Measurements from ENCODE around the gene VARS1.
A peak's percentile ranks its signal among the peaks of the same experiment; 100 is the strongest.
"Not testable (repeated sequence)": the region's sequence is repeated elsewhere in the genome, so short reads cannot be mapped to it uniquely, and the experiment has no call there.

The VARS1 gene

GRCh38 chr6:31811645-31812044, 16.1 kb upstream of the VARS1 start:
- Histone ChIP-seq H3K4me3 (ENCODE audit: low read length) (no peak overlapping the region), H3K36me3 (ENCODE audit: control insufficient read depth, insufficient read depth, low read length) (no peaks in the 10 kb centered on the region), H3K4me1 (ENCODE audit: control insufficient read depth, insufficient read depth, low read length) (no peaks in the 10 kb centered on the region), H3K27me3 (ENCODE audit: control insufficient read depth, insufficient read depth, low read length) (no peaks in the 10 kb centered on the region), H3K9me3 (ENCODE audit: control insufficient read depth, insufficient read depth, low read length) (no peaks in the 10 kb centered on the region), H3K27ac (ENCODE audit: low read length) (no peak overlapping the region)
- WGBS (ENCODE audit: insufficient coverage, insufficient read length) = no CpG with 5 or more reads among the region's 12 CpGs
- no peak for DNase-seq (ENCODE audit: low read depth, low spot score)

DNA sequence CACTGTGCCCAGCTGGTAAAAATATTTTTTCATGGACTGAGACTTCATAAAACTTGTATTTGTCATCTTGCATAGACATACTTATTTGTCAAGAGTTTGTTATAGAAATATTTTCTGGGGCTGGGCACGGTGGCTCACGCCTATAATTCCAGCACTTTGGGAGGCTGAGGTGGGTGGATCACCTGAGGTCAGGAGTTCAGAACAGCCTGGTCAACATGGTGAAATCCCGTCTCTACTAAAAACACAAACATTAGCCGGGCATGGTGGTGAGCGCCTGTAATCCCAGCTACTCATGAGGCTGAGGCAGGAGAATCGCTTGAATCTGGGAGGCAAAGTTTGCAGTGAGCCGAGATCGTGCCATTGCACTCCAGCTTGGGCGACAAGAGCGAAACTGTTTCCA, 13.0 kb upstream of the VARS1 start:
- H3K4me1 ChIP-seq (ENCODE audit: control insufficient read depth, insufficient read depth, low read length); H3K27me3 ChIP-seq (ENCODE audit: control insufficient read depth, insufficient read depth, low read length); DNase-seq (ENCODE audit: low read depth, low spot score); H3K4me3 ChIP-seq (ENCODE audit: low read length); H3K9me3 ChIP-seq (ENCODE audit: control insufficient read depth, insufficient read depth, low read length); H3K27ac ChIP-seq (ENCODE audit: low read length); H3K36me3 ChIP-seq (ENCODE audit: control insufficient read depth, insufficient read depth, low read length): not testable (repeated sequence)
- WGBS (ENCODE audit: insufficient coverage, insufficient read length) = no CpG with 5 or more reads among the region's 10 CpGs

- no peak for DNase-seq (ENCODE audit: low read depth, low spot score)
- no peaks in the 10 kb centered on the region for H3K27me3 ChIP-seq (ENCODE audit: control insufficient read depth, insufficient read depth, low read length)
- H3K4me3 ChIP-seq (ENCODE audit: low read length) = peak within 1 kb of the TSS; percentile 96
Observed at GRCh38 chr6:31806470-31807272, 11.1 kb upstream of the VARS1 start, which contains the start of gene LSM2. TSS of gene LSM2 (minus strand) at chr6:31806966. CDS start at chr6:31806757, 209 bp downstream.

DNA sequence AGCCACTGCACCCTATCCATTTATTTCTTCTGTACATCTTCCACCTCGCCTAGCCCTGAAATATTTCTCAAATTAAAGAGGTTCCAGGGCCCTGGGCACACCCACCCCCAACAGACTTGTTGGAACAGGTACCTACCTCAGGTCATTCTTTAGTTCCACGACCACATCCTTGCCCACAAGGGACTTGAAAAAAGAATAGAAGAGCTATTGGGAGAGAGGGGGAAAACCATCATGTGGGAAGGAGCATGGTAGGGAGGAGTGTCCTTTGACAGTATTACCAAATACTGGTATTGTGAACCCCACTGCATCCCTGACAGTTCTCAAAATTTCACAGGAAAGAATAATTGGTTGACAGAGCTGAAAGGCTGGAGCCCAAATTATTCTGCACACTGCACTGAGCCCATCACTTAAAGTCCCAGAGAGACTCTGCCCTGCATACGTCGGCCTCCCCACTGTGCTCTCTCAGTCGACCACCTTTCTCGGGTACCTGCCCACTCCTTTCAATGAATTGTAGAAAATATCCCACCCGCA, 10.5 kb upstream of the VARS1 start:
- DNase-seq (ENCODE audit: low read depth, low spot score) = no peak
- Histone ChIP-seq H3K36me3 (ENCODE audit: control insufficient read depth, insufficient read depth, low read length) (peaks cover 2% of the 10 kb centered on the region; the same call in 1 of the 2 replicates), H3K9me3 (ENCODE audit: control insufficient read depth, insufficient read depth, low read length) (no peaks in the 10 kb centered on the region), H3K27ac (ENCODE audit: low read length) (no peak overlapping the region), H3K27me3 (ENCODE audit: control insufficient read depth, insufficient read depth, low read length) (no peaks in the 10 kb centered on the region), H3K4me3 (ENCODE audit: low read length) (peak overlapping the region; percentile 96; the same call in 1 of the 2 replicates), H3K4me1 (ENCODE audit: control insufficient read depth, insufficient read depth, low read length) (no peaks in the 10 kb centered on the region)
- no CpG with 5 or more reads among the region's 7 CpGs for WGBS (ENCODE audit: insufficient coverage, insufficient read length)

More at GRCh38 chr6:31806470-31807272, 11.1 kb upstream of the VARS1 start, which contains the start of gene LSM2:
- Histone ChIP-seq H3K27ac (ENCODE audit: low read length) (no peak within 1 kb of the TSS), H3K9me3 (ENCODE audit: control insufficient read depth, insufficient read depth, low read length) (no peaks in the 10 kb centered on the region), H3K4me1 (ENCODE audit: control insufficient read depth, insufficient read depth, low read length) (no peaks in the 10 kb centered on the region), H3K36me3 (ENCODE audit: control insufficient read depth, insufficient read depth, low read length) (peaks cover 2% of the 10 kb centered on the region; the same call in 1 of the 2 replicates)
- WGBS (ENCODE audit: insufficient coverage, insufficient read length) = no CpG with 5 or more reads among the region's 51 CpGs

GRCh38 chr6:31801031-31801927, 5.7 kb upstream of the VARS1 start:
- H3K27ac ChIP-seq (ENCODE audit: low read length); H3K27me3 ChIP-seq (ENCODE audit: control insufficient read depth, insufficient read depth, low read length); DNase-seq (ENCODE audit: low read depth, low spot score); H3K4me3 ChIP-seq (ENCODE audit: low read length); H3K36me3 ChIP-seq (ENCODE audit: control insufficient read depth, insufficient read depth, low read length); H3K4me1 ChIP-seq (ENCODE audit: control insufficient read depth, insufficient read depth, low read length); H3K9me3 ChIP-seq (ENCODE audit: control insufficient read depth, insufficient read depth, low read length): not testable (repeated sequence)
- WGBS (ENCODE audit: insufficient coverage, insufficient read length) = no CpG with 5 or more reads among the region's 8 CpGs

GRCh38 chr6:31799781-31800180, 4.2 kb upstream of the VARS1 start:
- DNase-seq (ENCODE audit: low read depth, low spot score) = no peak
- no peaks in the 10 kb centered on the region for H3K4me1 ChIP-seq (ENCODE audit: control insufficient read depth, insufficient read depth, low read length)
- H3K9me3 ChIP-seq (ENCODE audit: control insufficient read depth, insufficient read depth, low read length) = no peaks in the 10 kb centered on the region
- no peaks in the 10 kb centered on the region for H3K27me3 ChIP-seq (ENCODE audit: control insufficient read depth, insufficient read depth, low read length)
- H3K4me3 ChIP-seq (ENCODE audit: low read length) = no peak overlapping the region
- no CpG with 5 or more reads among the region's 12 CpGs for WGBS (ENCODE audit: insufficient coverage, insufficient read length)
- peaks cover 7% of the 10 kb centered on the region; the same call in 1 of the 2 replicates for H3K36me3 ChIP-seq (ENCODE audit: control insufficient read depth, insufficient read depth, low read length)
- H3K27ac ChIP-seq (ENCODE audit: low read length) = no peak overlapping the region

GRCh38 chr6:31797588-31797987, 2.0 kb upstream of the VARS1 start:
- H3K4me3 ChIP-seq (ENCODE audit: low read length) = no peak overlapping the region
- no peaks in the 10 kb centered on the region for H3K27me3 ChIP-seq (ENCODE audit: control insufficient read depth, insufficient read depth, low read length)
- DNase-seq (ENCODE audit: low read depth, low spot score) = no peak
- whole genome bisulfite sequencing (ENCODE audit: insufficient coverage, insufficient read length) = no CpG with 5 or more reads among the region's 5 CpGs
- no peak overlapping the region for H3K27ac ChIP-seq (ENCODE audit: low read length)
- no peaks in the 10 kb centered on the region for H3K9me3 ChIP-seq (ENCODE audit: control insufficient read depth, insufficient read depth, low read length)
- H3K36me3 ChIP-seq (ENCODE audit: control insufficient read depth, insufficient read depth, low read length) = peaks cover 11% of the 10 kb centered on the region
- H3K4me1 ChIP-seq (ENCODE audit: control insufficient read depth, insufficient read depth, low read length) = peaks cover 1% of the 10 kb centered on the region; the same call in 1 of the 2 replicates

- H3K4me3 ChIP-seq (ENCODE audit: low read length) = no peak overlapping the region
- H3K36me3 ChIP-seq (ENCODE audit: control insufficient read depth, insufficient read depth, low read length) = peaks cover 11% of the 10 kb centered on the region
- H3K27ac ChIP-seq (ENCODE audit: low read length) = no peak overlapping the region
- no CpG with 5 or more reads among the region's 2 CpGs for WGBS (ENCODE audit: insufficient coverage, insufficient read length)
- DNase-seq (ENCODE audit: low read depth, low spot score) = no peak
- no peaks in the 10 kb centered on the region for H3K9me3 ChIP-seq (ENCODE audit: control insufficient read depth, insufficient read depth, low read length)
- no peaks in the 10 kb centered on the region for H3K27me3 ChIP-seq (ENCODE audit: control insufficient read depth, insufficient read depth, low read length)
- peaks cover 1% of the 10 kb centered on the region; the same call in 1 of the 2 replicates for H3K4me1 ChIP-seq (ENCODE audit: control insufficient read depth, insufficient read depth, low read length)
Observed at GRCh38 chr6:31796993-31797385, 1.4 kb upstream of the VARS1 start.

GRCh38 chr6:31794866-31795615, 511 bp downstream of the VARS1 start:
- no peak for DNase-seq (ENCODE audit: low read depth, low spot score)
- Histone ChIP-seq H3K36me3 (ENCODE audit: control insufficient read depth, insufficient read depth, low read length) (peaks cover 15% of the 10 kb centered on the region), H3K27ac (ENCODE audit: low read length) (no peak overlapping the region), H3K4me3 (ENCODE audit: low read length) (peak overlapping the region; percentile 80), H3K4me1 (ENCODE audit: control insufficient read depth, insufficient read depth, low read length) (peaks cover 1% of the 10 kb centered on the region; the same call in 1 of the 2 replicates), H3K9me3 (ENCODE audit: control insufficient read depth, insufficient read depth, low read length) (no peaks in the 10 kb centered on the region), H3K27me3 (ENCODE audit: control insufficient read depth, insufficient read depth, low read length) (no peaks in the 10 kb centered on the region)
- WGBS (ENCODE audit: insufficient coverage, insufficient read length) = no CpG with 5 or more reads among the region's 44 CpGs

All from iPS DF 6.9 (cell line).